ENCODE data around the gene ENTHD1.

Gene ENTHD1

GRCh38 chr22:39814899-39815298, 78.7 kb downstream of the ENTHD1 start:
- TF ChIP-seq CTCF (conservative IDR thresholded peaks at IDR 0.05; ENCODE audit: low read depth, low read length): no peak
- no peak for DNase-seq (ENCODE audit: low read depth)
- no peak overlapping the region for H3K4me3 ChIP-seq (ENCODE audit: low read length)

GRCh38 chr22:39809772-39810557, 83.6 kb downstream of the ENTHD1 start:
- DNase-seq (ENCODE audit: low read depth): no peak
- no peak for TF ChIP-seq CTCF (conservative IDR thresholded peaks at IDR 0.05; ENCODE audit: low read depth, low read length)
- H3K4me3 ChIP-seq (ENCODE audit: low read length): no peak overlapping the region

GRCh38 chr22:39808081-39808480, 85.5 kb downstream of the ENTHD1 start:
- no peak for DNase-seq (ENCODE audit: low read depth)
- H3K4me3 ChIP-seq (ENCODE audit: low read length): no peak overlapping the region
- TF ChIP-seq CTCF (conservative IDR thresholded peaks at IDR 0.05; ENCODE audit: low read depth, low read length): peak; percentile 51

- H3K4me3 ChIP-seq (ENCODE audit: low read length): no peak overlapping the region
- TF ChIP-seq CTCF (conservative IDR thresholded peaks at IDR 0.05; ENCODE audit: low read depth, low read length): no peak
- no peak for DNase-seq (ENCODE audit: low read depth)
These were observed 87.5 kb downstream of the ENTHD1 start for GRCh38 chr22:39806109-39806508.

GRCh38 chr22:39805117-39805516, 88.4 kb downstream of the ENTHD1 start:
- DNase-seq (ENCODE audit: low read depth): no peak
- H3K4me3 ChIP-seq (ENCODE audit: low read length): no peak overlapping the region
- no peak for TF ChIP-seq CTCF (conservative IDR thresholded peaks at IDR 0.05; ENCODE audit: low read depth, low read length)

GRCh38 chr22:39802682-39803081, 90.9 kb downstream of the ENTHD1 start:
- DNase-seq (ENCODE audit: low read depth): no peak
- TF ChIP-seq CTCF (conservative IDR thresholded peaks at IDR 0.05; ENCODE audit: low read depth, low read length): no peak
- H3K4me3 ChIP-seq (ENCODE audit: low read length): no peak overlapping the region

- no peak overlapping the region for H3K4me3 ChIP-seq (ENCODE audit: low read length)
- no peak for DNase-seq (ENCODE audit: low read depth)
- no peak for TF ChIP-seq CTCF (conservative IDR thresholded peaks at IDR 0.05; ENCODE audit: low read depth, low read length)
These were observed 92.6 kb downstream of the ENTHD1 start for GRCh38 chr22:39800790-39801520.

Measured in retinal pigment epithelial cell (primary cell).